Embryonic facial prominence (tissue), 1 donor: ENCODE results near the gene AKR7A2.

ENCODE experiments used
- DNase-seq: peaks from one replicate; pipeline ENCODE4 v3.0.0-alpha.2; 2016; ENCODE audit errors: extremely low spot score

Gene AKR7A2

GRCh38 chr1:19311931-19312781, at the start of gene AKR7A2, which contains the start of gene SLC66A1:
Gene AKR7A2, minus strand, starts transcription at chr1:19312144. Its CDS starts 20 bp downstream, at chr1:19312124.
Gene SLC66A1, plus strand, starts transcription at chr1:19312326. Its CDS starts 5,352 bp downstream, at chr1:19317678.
- DNase-seq: peak; percentile 82

GRCh38 chr1:19360843-19361610, 49.1 kb upstream of the AKR7A2 start:
- DNase-seq: no peak

- no peak for DNase-seq
Measured at GRCh38 chr1:19360432-19360831, 48.5 kb upstream of the AKR7A2 start.

GRCh38 chr1:19360016-19360415, 48.1 kb upstream of the AKR7A2 start:
- no peak for DNase-seq

- no peak for DNase-seq
Measured at GRCh38 chr1:19359357-19359756, 47.4 kb upstream of the AKR7A2 start.

- no peak for DNase-seq
Measured at GRCh38 chr1:19358710-19359109, 46.8 kb upstream of the AKR7A2 start.

- DNase-seq: no peak
Measured at GRCh38 chr1:19357299-19357986, 45.5 kb upstream of the AKR7A2 start.

- no peak for DNase-seq
Measured at GRCh38 chr1:19356266-19356665, 44.3 kb upstream of the AKR7A2 start.

GRCh38 chr1:19354531-19354981, 42.6 kb upstream of the AKR7A2 start:
- no peak for DNase-seq

GRCh38 chr1:19353596-19353995, 41.7 kb upstream of the AKR7A2 start:
- no peak for DNase-seq

- no peak for DNase-seq
Measured at GRCh38 chr1:19352839-19353238, 40.9 kb upstream of the AKR7A2 start.

GRCh38 chr1:19351873-19352272, 39.9 kb upstream of the AKR7A2 start:
- DNase-seq: no peak

GRCh38 chr1:19350566-19350965, 38.6 kb upstream of the AKR7A2 start:
- DNase-seq: no peak

GRCh38 chr1:19349999-19350398, 38.1 kb upstream of the AKR7A2 start:
- no peak for DNase-seq

GRCh38 chr1:19348441-19349198, 36.7 kb upstream of the AKR7A2 start:
- no peak for DNase-seq

GRCh38 chr1:19347533-19348172, 35.7 kb upstream of the AKR7A2 start:
- no peak for DNase-seq

- no peak for DNase-seq
Measured at GRCh38 chr1:19346026-19346425, 34.1 kb upstream of the AKR7A2 start.

- no peak for DNase-seq
Measured at GRCh38 chr1:19345391-19345790, 33.4 kb upstream of the AKR7A2 start.

GRCh38 chr1:19344831-19345230, 32.9 kb upstream of the AKR7A2 start:
- no peak for DNase-seq

- no peak for DNase-seq
Measured at GRCh38 chr1:19344372-19344810, 32.4 kb upstream of the AKR7A2 start.
